HG02759 (cell line): ENCODE data around the gene CDH20.

Experiments
- ATAC-seq: cut with Tn5 transposase; IDR thresholded peaks from one replicate; pipeline ENCODE4 v1.9.1; 2021; ENCODE audit warnings: mild to moderate bottlenecking, moderate library complexity; ENCODE audit not compliant: unreplicated experiment

Gene CDH20

DNA sequence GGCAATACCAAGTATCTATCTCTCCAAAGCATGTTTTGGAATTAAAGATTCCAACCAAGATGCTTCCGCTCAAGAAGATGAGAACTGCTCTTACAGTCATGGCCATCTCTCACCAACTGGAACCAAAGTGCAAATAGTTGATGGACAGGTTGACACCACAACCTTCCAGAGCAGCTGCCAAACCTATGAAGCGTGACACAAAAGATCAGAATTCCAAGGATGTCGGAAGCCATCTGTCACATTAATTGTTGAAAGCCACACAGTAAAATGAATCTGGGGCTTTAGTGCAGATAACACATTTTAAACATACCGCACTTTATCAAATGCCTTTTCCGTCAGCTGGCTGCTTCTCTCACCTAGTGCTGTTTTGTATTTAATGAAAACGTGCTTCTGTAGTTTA is 195.7 kb downstream of the CDH20 start:
- no peak for ATAC-seq

DNA sequence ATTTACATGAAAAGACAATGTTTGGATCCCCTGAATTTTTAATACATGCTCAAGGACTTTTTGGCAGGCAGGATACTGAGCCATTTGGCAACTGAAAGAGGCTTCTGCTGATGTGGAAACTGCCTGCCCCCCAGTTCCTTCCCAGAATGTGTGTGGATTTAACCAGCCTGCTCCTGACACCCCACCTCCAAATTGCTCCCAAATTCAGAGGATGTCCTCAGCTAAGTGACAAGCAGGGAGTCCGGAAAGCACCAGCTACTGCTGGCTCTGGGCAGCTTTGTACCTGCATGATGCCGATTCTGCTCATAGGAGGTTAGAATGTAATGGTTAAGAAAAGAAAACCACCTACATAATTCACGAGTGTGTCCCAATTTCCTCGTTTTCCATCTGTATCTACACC is 197.5 kb downstream of the CDH20 start:
- no peak for ATAC-seq

DNA sequence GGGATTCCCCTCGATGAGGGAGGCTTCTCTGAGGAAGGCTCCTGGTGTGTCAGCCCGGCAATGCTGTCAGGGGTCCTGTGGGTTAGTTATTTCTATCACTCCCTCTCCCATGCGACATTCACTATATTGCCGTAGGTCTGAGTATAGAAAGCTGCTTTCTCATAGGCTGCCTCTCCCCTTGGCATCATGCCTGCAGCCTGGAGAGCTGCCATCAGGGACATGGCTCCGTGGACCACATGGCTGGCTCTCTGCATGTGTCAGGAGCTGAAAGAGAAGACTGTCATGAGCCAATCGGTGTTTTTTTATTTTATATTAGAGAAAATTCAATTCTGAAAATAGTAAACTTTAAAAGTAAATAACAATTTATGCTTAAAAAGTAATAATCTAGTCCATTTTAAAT is 198.0 kb downstream of the CDH20 start:
- no peak for ATAC-seq

DNA sequence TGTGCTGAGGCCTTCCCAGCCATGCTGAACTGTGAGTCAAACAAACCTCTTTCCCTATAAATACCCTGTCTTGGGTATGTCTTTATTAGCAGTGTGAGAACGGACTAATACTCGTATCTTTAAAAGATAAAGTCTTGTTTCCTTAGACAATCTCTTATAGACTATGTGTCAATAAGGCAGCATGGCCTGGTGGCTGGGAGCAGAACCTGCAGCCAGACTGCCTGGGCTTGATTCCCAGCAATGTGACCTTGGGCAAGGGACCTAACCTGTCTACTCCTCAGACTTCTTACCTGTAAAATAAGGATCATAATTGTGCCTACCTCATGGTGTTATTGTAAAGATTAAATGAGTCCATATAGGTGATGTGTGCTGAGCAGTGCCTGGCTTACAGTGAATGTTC is 198.7 kb downstream of the CDH20 start:
- ATAC-seq = no peak

DNA sequence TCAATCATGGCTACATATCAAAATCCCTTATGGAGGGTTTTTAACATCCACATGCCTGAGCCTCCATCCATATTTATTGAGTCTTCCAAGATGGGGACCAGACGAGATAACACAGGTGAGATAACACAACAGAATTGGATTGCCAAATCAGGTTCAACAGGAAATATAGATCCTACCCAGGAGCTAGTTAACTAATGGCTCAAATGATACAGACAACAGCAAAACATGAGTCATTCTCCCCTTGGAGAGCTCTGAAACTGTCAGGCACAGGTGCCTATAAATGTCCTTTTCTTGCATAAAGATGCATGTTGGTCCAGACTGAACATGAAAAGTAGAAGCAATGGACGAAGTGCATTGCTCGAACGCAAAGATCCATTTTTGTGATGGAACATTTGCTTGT is 202.2 kb downstream of the CDH20 start:
- no peak for ATAC-seq

DNA sequence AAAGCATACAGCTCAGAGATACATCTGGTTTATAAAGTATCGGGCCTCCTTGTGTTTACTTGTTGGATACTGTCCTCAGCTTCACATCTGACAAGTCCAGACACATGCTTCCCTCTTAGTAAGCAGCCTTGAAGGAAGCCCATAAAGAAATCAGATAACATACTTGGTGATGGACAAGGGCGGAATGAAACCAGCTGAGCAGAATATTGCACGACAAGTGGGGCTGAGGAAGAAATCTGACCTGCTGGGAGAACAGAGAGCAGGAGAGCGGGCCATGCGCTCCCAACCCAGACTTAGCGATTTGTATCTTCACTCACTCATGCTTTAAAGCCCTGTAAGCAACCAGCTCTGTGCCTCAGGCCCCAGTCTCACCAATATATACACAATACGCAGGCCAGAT is 208.4 kb downstream of the CDH20 start:
- ATAC-seq = no peak

DNA sequence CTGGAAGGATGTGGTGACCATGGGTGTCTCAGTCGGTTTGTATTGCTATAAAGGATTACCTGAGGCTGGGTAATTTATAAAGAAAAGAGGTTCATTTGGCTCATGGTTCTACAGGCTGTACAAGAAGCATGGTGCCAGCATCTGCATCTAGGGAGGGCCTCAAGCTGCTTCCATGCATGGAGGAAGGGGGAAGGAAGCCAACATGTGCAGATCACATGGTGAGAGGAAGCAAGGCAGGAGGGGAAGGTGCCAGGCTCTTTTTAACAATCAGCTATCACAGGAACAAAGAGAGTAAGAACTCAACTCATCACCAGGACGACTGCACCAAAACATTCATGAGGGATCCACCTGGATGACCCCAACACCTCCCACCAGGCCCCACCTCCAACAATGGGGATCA is 209.4 kb downstream of the CDH20 start:
- no peak for ATAC-seq

DNA sequence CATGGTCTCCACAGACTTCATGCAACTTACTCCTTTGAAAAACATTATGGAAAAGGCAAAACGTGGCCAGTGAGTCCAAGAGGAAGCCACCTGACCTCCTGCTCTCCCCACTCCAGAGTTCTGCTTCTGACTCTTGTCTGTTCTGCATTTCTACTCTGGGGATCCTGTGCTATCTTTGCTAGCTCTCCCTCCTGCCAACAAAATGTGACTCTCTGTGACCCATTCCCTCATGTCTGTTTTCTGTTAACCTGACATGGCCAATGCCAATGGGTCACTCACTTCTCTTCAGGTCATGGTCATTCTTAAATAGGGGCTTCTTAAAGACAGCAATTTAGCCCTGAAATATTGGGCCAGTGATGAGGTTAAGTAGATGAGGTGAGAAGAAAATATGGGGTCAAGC is 210.3 kb downstream of the CDH20 start:
- no peak for ATAC-seq

DNA sequence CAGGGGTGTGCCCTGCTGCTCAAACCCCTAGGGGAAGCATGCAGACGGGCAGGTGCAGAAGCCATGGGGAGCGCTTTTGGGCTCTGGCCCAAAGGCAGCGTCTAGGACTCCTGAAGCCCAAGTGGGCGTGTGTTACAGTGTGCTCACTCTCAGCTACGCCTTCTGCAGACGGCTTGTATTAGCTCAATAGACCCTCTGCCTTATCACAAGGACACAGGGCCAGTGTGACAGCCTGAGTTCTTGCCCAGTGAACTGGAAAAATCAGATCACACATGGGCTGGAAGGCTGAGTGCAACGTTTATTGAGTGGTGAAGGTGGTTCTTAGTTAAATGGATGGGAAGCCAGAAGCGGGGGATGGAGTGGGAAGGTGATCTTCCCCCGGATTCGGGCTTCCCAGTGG is 210.9 kb downstream of the CDH20 start:
- no peak for ATAC-seq

DNA sequence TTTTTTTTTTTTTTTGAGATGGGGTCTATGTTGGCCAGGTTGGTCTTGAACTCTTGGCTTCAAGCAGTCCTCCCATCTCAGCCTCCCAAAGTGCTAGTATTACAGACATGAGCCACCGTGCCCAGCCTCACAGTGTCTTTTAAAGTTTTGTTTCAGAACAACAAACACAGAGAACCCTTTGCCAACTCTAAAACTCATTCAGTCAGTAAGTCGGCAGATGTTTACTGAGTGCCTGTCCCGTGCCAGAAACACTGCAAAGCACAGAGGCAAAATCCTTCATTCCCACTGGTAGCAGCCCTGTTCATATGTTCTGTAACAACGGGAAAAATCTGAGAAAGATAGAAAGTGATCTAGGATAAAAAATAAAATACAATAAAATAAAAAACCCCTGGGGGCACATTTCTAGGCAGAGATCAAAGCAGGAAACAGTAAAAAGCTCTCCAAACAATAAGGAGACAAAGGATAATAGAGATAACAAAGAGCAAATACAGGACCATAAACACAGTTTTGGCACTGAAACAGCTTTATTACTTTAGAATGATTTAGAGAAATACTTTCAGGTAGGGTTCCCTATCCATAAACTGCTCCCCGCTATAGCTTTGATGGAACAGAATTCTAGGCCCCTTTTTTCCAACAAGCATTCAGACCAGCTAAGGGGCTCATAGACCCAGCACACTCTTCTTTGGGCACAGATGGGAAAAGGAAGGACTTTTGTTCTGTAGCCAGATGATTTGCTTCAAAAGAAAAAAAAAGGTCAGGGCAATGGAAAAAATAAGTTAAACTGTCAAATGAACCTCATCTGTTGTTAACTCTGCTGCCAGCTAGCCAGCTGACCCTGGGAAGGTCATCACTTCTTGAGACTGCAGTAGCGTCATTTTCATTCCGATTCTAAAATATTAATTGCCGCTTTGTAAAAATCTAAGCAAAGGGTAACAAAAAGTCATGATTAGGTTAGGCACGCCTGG is 212.3 kb downstream of the CDH20 start:
- ATAC-seq = no peak

DNA sequence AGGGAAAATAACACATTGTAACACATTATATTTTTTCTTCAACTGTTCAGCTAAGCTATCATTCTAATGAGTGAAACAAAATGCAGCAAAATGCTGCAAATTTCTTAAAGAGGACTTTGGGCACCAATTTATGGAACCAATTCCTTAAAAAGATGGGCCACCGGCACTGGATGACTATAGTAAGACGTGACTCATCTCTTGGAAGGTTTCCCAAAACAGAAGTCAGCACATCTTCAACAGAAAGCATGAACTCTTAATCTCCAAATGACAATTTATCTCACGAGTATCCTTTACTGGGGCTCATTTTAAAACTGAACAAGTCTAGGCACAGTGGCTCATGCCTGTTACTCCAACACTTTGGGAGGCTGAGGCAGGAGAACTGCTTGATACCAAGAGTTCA is 213.4 kb downstream of the CDH20 start:
- ATAC-seq = no peak

DNA sequence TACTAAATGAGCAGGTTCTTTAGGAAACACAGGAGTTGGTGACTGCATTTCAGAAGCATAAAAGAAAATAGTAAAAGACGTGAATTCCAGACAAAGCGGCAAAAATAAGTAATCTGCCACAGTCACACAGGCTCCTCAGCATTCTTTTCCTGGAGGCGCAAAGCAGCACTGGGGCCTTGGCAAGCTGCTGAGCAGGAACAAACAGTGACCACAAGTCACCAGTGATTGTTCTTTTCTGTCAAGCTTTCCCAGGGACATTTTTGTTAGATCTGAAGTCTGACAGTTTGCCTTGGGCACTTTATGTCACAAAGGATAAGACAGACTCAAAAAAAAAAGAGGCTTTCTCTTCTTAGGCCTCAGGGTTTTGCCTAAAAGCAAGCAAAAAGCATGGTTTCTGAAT is 216.2 kb downstream of the CDH20 start:
- no peak for ATAC-seq

DNA sequence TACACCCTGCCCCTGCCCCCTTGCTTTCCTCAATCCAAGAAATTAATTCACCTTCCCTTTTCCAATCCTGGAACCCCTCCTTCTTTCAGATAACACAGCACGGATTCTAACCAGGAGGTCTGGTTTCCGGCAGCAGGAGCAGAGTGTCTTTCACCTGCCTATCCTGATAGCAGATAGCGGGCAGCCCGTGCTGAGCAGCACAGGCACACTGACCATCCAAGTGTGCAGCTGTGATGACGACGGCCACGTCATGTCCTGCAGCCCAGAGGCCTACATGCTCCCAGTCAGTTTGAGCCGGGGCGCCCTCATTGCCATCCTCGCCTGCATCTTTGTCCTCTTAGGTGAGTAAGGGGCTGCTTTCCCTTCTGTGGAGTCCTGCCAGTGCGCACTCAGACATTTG is 216.7 kb downstream of the CDH20 start:
- no peak for ATAC-seq

DNA sequence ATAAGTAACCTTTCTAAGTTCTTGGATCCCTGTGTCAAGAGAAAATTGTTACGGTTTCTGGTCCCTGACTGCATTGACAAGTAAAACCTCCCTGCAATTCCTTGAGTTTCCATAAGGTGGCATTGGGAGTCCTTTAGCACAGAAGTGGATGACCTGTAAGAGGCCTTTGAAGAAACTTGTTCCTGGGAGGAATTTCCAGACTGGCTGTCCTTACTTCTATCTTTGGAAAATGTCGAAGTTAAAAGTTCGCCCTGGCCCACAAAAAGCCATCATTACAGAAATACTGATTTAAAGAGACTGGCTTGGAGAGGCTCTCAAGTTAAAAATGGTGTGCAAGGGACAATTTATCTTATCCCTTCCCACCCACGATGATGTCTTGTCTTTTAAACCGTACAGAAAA is 218.4 kb downstream of the CDH20 start:
- peak; percentile 78 for ATAC-seq

DNA sequence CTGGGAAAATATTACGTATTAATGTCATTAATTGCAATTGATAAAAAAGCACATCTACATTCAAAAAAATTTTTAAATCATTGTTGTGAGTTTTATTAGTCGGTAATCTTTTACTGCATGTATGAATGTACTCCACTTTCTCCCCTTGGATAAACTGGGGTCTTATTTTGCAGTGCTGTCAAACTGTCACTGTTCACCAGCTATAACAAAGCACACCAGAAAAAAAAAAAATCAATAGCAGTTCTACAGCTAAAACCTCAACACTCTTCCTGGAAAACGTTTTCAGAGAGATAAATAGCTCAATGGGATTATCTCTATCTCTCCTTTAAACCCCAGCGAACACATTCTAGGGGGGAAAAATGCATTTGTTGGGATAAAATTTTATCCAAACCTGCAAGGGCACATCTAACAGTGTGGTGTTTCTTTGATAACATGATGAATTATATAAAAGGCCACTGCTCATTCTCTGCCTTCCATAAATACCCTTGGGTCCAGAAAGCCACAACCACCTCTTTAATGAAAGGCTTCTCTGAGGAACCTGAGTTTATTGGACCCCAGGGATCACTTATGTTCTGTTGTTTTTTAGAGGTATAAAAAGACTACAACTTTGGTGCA is 219.9 kb downstream of the CDH20 start:
- ATAC-seq = no peak

DNA sequence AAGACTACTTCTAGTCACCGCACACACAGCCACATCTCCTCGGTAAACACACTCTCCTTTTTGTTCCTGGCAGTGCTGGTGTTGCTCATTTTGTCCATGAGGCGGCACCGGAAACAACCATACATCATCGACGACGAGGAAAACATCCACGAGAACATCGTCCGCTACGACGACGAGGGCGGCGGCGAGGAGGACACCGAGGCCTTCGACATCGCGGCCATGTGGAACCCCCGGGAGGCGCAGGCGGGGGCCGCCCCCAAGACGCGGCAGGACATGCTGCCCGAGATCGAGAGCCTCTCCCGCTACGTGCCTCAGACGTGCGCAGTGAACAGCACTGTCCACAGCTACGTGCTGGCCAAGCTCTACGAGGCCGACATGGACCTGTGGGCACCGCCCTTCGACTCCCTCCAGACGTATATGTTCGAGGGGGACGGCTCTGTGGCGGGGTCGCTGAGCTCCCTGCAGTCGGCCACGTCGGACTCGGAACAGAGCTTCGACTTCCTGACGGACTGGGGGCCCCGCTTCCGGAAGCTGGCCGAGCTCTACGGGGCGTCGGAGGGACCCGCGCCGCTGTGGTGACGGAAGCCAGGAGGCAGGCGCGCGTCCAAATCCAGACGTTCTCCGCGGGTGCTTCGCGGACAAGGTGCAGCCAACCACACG is 221.0 kb downstream of the CDH20 start:
- ATAC-seq = peak; percentile 44

DNA sequence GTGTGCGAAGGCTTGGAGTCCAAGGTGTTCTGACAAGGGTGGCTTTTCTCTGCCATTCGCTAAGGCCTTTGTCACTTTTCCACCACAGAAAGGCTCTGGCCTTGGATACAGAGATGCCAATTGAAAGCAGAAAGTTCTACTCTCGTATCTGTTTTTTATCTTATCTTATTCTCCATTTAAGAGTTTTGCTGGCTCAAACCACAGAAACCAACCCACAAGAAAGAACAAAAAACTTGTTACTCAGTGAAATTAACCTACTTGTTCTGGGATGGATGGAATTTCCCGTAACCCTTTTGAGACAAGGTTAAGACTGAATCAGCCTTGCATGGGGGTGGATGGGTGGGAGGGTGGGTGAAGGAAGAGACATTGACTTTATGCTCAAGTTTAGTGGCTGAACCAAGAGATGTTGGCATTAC is 221.7 kb downstream of the CDH20 start:
- no peak for ATAC-seq

DNA sequence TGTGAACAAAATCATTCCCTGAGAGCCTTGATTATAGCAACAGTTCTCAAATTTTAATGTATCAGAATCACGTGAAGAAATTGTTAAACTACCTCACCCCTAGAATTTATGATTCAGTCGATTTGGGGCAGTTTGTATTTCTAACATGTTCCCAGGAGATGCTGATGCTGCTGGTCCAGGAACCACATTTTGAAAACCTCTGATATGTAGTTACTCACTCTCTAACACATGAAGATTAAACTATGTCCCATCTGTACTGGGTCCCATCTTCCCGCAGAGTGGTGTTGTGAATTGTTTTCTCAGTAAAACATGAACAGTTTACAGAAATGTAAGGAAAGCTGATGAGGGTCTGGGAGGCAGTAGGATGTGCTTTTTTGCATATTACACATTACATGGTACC is 223.1 kb downstream of the CDH20 start:
- no peak for ATAC-seq

DNA sequence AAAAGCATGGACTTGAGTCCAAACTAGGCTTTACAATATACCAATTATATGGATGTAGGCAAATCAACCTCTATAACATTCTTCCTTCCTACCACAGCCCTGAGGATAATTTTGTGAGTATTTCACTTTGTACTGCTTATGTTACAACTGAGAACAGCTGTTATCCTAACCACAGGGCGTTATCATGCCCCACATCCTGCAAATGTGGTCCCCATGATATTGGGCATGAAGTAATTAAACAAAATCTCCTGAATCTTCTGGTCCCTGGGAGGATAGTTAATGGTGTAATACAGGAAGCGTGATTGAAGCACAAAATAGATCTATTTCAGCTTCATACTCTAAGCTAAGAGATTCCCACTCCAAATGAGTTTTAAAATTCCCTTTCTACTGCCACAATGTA is 223.6 kb downstream of the CDH20 start:
- ATAC-seq = no peak

DNA sequence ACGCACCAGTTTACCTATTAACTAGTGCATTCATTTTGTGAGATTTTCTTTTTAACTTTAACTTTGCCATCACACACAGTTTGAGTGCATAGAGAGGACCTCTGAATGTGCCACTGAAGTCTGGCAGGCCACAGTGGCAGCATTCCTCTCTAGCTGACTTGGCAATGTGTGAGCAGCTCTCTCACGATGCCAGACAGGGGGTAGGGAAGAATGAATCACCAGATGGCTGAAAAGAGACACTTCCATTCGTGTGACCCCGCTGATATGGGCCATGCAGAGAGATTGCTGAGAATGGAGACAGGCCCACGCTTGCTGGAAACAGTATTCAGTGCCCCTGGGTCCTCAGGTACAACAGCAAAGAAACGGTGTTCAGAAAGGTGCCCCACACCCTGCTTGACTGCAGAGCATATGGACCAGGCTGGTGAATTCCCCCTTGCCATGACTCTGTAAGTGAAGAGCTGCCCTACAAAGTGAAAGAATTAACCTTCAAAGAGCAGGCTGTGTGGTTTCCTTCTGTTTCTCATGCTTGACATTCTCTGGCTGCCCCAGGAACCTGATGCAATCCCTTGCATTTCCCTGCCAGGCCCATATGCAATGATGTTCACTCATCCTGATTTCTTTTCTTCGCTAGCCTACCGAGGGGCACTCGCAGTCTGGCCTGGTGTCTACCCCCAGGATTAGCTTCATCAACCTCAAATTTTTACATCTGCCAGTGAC is 236.1 kb downstream of the CDH20 start:
- no peak for ATAC-seq

DNA sequence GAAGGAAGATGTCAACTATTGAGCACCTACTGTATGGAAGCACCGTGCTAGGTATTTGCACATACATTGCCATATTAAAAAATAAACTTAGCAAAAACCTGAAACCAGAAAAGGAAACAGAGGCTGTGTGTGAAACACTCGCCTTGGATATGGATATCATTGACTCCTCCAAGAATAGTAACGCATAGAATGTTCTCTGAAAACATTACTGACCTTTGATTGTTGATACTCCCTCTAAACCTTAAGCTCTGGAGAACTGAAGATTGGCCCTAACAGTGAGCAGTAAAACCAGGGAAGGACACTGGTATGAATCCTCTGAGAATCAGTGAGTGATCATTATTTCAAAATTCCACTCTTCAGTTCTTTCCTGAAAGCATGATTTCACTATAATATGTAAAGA is 236.8 kb downstream of the CDH20 start:
- no peak for ATAC-seq
